HG02885 (cell line): ENCODE data around the gene TUBG1.
A peak's percentile ranks its signal among the peaks of the same experiment; 100 is the strongest.

Source experiments
- ATAC-seq: cut with Tn5 transposase; IDR thresholded peaks from one replicate; pipeline ENCODE4 v1.9.1; 2021; ENCODE audit warnings: mild to moderate bottlenecking; ENCODE audit not compliant: unreplicated experiment, poor library complexity

The TUBG1 gene

GRCh38 chr17:42609182-42609813 lies at the start of gene TUBG1, which contains the start of gene RETREG3:
Gene TUBG1, plus strand, starts transcription at chr17:42609683. Its CDS starts 55 bp downstream, at chr17:42609738.
Gene RETREG3, minus strand, starts transcription at chr17:42609374. Its CDS starts 50 bp downstream, at chr17:42609324.
- peak; percentile 91 for ATAC-seq

DNA sequence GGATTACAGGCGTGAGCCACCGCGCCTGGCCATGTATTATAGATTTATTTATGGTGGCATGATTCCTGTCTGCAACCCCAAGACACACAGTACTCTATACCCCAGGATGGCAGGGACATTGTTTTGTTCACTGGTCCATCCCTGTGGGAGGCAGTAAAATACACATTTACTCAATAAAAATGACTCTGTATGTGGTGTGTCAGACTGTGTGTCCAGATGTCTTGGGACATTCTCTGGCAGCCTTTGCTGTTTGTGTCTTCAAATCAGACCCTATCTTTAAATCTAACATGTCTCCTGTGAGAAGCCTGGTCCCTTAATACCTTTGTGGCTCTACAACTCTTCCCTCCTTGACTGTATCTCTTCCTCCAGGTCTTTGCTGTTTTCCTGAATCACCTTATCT lies 49.2 kb upstream of the TUBG1 start:
- no peak for ATAC-seq

- ATAC-seq = peak; percentile 63
Observed at GRCh38 chr17:42561897-42562387, 47.5 kb upstream of the TUBG1 start, which contains the start of gene COASY. Gene COASY, plus strand, starts transcription at chr17:42562148. Its CDS starts 475 bp downstream, at chr17:42562623.

- no peak for ATAC-seq
Observed at GRCh38 chr17:42562388-42563142, 46.9 kb upstream of the TUBG1 start.

DNA sequence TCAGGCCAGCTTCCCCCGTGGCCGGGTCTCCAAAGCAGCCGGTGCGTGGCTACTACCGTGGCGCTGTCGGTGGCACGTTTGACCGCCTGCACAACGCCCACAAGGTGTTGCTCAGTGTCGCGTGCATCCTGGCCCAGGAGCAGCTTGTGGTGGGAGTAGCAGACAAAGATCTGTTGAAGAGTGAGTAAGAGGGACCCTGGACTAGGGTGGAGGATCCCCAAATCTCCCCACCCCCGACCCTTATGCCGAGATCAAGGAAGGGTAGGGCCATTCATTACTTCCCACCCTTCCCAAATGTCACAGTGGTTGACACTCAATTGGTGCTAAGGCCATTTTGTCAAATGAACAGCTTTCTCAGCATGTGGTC lies 46.4 kb upstream of the TUBG1 start:
- ATAC-seq = no peak

DNA sequence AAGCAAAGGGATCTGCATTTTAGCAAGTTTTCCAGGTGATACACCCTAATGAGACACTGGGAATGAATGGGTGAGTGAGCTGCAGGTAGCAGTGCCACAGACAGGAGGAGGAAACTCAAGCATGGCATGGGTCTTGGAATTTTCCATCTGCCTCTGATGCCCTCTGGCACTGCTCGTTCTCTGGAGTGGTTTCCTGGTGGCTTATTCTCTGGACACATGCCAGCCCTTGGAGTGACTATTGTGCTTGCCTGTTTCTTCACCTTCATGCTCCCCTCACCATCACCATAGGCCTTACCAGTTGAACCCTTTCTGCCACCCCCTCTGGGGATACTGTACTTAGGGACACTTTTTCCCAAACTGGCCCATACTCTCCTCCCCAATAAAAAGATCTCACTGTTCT lies 45.9 kb upstream of the TUBG1 start:
- ATAC-seq = no peak

GRCh38 chr17:42563950-42564349 lies 45.5 kb upstream of the TUBG1 start:
- ATAC-seq = no peak

- ATAC-seq = no peak
Observed at GRCh38 chr17:42564815-42565522, 44.5 kb upstream of the TUBG1 start.

GRCh38 chr17:42565523-42566214 lies 43.8 kb upstream of the TUBG1 start:
- ATAC-seq = no peak

- no peak for ATAC-seq
Observed at GRCh38 chr17:42566215-42566882, 43.1 kb upstream of the TUBG1 start.

- ATAC-seq = peak; percentile 72
Observed at GRCh38 chr17:42566883-42567573, 42.5 kb upstream of the TUBG1 start, which contains the start of gene MLX. Gene MLX, plus strand, starts transcription at chr17:42567100. Its CDS starts 25 bp downstream, at chr17:42567125.

- ATAC-seq = no peak
Observed at GRCh38 chr17:42568341-42569111, 41.0 kb upstream of the TUBG1 start.

DNA sequence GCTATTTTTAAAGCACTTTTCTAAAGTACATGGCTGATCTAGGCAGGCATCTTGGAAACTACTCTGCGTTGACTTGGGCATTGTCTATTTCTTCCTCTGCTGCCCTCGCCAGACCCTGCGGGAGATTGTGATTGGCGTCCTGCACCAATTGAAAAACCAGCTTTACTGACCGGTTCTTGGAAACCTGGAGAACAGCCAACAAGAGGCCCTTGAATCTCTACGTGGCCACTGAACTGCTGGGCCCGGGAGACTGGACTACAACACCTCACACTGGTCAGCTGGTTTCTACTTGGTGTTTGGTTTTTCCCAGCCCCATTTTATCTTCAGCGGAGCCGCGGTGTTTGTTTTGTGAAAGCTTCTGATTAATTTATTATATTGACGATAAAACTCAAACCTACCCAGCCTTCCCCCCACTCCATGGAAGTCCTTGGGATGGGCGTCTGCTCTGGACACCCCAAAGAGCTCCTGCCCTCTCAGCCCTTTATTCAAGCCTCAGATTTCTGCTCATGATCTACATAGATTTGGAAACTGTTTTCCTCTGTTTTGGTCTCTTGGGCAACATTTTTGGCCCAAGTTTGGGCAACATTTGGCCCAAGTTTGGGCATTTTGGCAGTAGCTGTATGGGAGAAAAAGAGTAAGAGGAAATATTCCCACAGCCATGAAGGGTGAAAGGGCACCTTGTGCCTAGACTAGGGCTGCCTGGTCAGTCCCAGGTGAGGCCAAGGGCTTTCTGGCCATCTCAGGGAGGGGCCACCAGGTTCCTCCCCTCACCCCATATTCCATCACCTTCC lies 37.9 kb upstream of the TUBG1 start:
- no peak for ATAC-seq

GRCh38 chr17:42573095-42573494 lies 36.4 kb upstream of the TUBG1 start:
- ATAC-seq = no peak

DNA sequence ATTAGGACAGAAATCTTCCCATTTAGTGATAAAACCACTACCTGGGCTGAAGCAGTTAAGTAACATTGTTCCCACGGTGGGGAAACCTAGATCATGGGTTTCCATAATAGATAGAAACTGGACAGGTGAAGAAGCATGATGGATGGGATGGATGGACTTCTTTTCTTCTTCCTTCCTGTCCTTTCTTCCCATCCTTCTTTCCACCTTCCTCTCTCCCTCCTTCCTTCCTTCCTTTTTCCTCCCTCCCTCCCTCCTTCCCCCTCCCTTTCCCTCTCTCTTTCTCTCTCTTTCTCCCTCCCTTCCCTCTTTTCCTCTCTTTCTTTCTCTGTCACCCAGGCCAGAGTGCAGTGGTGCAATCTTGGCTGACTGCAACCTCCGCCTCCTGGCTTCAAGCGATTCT lies 35.0 kb upstream of the TUBG1 start:
- no peak for ATAC-seq

DNA sequence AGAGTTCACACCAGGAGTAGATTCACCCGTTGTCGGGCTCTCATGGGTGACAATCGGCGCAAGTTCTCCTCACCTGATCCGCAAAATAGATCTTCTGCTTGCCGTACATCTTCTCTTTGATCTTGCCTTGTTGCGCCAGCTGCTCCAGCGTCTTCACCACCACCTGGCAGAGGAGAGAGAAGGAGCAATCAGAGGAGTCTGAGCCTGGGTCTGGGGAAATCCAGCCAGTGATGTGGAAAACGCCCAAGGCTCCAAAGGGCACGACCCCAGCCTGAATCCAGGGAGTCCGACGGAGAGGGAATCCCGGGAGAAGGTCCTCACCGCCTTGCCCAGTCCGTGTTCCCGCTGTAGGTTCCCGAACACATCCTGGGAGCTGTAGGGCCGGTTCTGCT lies 32.3 kb upstream of the TUBG1 start:
- ATAC-seq = no peak

- ATAC-seq = peak; percentile 77
Observed at GRCh38 chr17:42577532-42578281, 31.8 kb upstream of the TUBG1 start, which contains the start of gene PSMC3IP. Gene PSMC3IP, minus strand, starts transcription at chr17:42577729. Its CDS starts 43 bp downstream, at chr17:42577686.
